PFSK-1 (cell line): ENCODE results near the gene PCSK5.

Source experiments
- FOXP2 ChIP-seq: optimal IDR thresholded peaks from 2 replicates; pipeline ENCODE3; 2011; ENCODE audit warnings: borderline replicate concordance, control low read depth, inconsistent platforms; ENCODE audit not compliant: insufficient read depth; ENCODE audit errors: extremely low read length, extremely low read depth
- POLR2AphosphoS5 ChIP-seq: IDR thresholded peaks from 2 replicates; pipeline ENCODE4 v1.6.1; 2012; ENCODE audit warnings: low read depth, mild to moderate bottlenecking, control low read depth, low read length, moderate library complexity
- SIN3A ChIP-seq: IDR thresholded peaks from 2 replicates; pipeline ENCODE4 v1.6.1; 2012; ENCODE audit warnings: mild to moderate bottlenecking, low read length, moderate library complexity, borderline replicate concordance; ENCODE audit not compliant: insufficient read depth
- TAF1 ChIP-seq: IDR thresholded peaks from 2 replicates; pipeline ENCODE4 v1.6.1; 2012; ENCODE audit warnings: low read length, control low read depth, borderline replicate concordance; ENCODE audit not compliant: insufficient read depth
- TF ChIP-seq, protein P1 (sequence below), 2 experiments: IDR thresholded peaks; 2 replicates each; pipeline versions ENCODE4 v1.6.1 to v1.8.0; 2011 to 2012; ENCODE audit warnings: low read depth in 2 of 2, low read length in 2 of 2, control low read depth in 1 of 2, inconsistent platforms in 1 of 2, mild to moderate bottlenecking in 1 of 2, moderate library complexity in 1 of 2; ENCODE audit not compliant: insufficient read depth in 1 of 2

The PCSK5 gene

DNA sequence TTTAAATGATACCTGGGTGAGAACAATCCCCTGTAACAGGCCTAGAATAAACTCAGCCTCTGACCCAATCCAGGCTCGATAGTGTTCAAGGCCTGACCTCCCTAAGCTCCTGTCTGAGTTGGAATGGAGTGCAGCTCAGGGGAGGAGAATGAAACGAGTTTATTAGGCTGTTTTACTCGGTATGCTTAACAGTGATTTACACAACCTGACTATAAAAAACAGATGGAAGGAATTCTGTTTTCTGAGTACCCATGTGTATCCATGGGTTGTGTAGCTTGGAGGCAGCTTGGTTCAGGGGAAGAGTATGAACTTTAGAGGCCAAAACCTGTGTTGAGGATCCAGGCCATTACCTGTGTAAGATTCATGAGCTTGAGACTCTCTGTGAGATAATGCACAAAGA, 67.8 kb downstream of the PCSK5 start:
- TF ChIP-seq, protein P1, sequence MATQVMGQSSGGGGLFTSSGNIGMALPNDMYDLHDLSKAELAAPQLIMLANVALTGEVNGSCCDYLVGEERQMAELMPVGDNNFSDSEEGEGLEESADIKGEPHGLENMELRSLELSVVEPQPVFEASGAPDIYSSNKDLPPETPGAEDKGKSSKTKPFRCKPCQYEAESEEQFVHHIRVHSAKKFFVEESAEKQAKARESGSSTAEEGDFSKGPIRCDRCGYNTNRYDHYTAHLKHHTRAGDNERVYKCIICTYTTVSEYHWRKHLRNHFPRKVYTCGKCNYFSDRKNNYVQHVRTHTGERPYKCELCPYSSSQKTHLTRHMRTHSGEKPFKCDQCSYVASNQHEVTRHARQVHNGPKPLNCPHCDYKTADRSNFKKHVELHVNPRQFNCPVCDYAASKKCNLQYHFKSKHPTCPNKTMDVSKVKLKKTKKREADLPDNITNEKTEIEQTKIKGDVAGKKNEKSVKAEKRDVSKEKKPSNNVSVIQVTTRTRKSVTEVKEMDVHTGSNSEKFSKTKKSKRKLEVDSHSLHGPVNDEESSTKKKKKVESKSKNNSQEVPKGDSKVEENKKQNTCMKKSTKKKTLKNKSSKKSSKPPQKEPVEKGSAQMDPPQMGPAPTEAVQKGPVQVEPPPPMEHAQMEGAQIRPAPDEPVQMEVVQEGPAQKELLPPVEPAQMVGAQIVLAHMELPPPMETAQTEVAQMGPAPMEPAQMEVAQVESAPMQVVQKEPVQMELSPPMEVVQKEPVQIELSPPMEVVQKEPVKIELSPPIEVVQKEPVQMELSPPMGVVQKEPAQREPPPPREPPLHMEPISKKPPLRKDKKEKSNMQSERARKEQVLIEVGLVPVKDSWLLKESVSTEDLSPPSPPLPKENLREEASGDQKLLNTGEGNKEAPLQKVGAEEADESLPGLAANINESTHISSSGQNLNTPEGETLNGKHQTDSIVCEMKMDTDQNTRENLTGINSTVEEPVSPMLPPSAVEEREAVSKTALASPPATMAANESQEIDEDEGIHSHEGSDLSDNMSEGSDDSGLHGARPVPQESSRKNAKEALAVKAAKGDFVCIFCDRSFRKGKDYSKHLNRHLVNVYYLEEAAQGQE (IDR thresholded peaks at IDR 0.05; ENCODE audit: insufficient read depth in 1 of 2, low read depth in 2 of 2, low read length in 2 of 2), result no peak
- no peak for TF ChIP-seq SIN3A
- TF ChIP-seq POLR2AphosphoS5, result no peak
- no peak for TF ChIP-seq FOXP2

DNA sequence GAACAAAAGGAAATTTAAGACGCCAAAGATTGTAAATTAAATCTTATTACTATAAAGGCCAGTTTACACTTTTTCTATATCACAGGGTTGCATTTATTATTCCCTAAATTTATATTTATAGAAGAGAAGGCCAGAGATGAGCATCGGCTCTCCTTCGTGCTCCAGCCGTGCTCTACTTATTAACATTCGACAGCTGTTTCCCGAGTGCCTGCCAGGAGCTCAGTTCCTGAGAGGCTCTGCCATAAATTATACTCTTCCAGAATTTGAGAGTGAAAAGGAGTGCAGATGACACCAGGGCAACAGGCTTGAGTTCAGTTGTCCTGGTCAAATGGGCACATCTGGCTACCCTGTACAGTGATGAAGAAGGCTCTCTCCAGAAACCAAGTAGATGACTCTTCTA, 70.1 kb downstream of the PCSK5 start:
- TF ChIP-seq SIN3A (no peak), FOXP2 (no peak), POLR2AphosphoS5 (no peak), TAF1 (no peak)
- TF ChIP-seq, protein P1 (IDR thresholded peaks at IDR 0.05; ENCODE audit: insufficient read depth in 1 of 2, low read depth in 2 of 2, low read length in 2 of 2), result no peak

DNA sequence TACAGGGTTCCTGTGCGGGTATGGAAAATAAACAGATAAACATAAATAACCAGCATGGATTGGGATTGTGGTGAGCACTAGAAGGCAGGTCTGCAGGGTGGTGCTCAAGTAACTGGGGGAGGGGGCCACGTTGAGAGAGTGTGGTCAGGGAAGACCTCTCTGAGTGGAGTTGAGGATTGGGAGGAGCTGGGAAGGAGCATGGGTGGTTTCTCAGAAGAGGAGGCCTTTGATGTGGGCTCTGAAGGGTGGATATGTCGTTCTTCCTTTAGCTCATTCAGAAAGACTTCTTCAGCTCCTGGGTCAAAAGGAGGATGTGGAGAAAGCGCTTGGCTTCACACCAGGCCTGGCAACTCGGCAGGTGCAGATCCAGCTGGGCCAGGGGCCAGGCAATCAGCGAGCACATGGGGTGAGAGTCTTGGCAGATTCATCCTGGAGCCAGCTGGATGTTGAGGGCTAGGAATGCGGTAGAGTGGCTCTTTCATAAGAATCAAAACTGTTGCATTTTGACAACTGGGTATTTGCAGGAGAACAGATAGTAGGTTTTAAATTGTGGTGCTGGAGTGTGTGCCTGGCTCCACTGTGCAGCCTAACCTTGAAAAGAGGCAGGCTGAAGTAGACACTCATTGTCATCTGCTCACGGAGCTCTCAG, 71.7 kb downstream of the PCSK5 start:
- TF ChIP-seq SIN3A (no peak), FOXP2 (no peak), TAF1 (no peak), POLR2AphosphoS5 (no peak)
- TF ChIP-seq, protein P1 (IDR thresholded peaks at IDR 0.05; ENCODE audit: insufficient read depth in 1 of 2, low read depth in 2 of 2, low read length in 2 of 2), result no peak

DNA sequence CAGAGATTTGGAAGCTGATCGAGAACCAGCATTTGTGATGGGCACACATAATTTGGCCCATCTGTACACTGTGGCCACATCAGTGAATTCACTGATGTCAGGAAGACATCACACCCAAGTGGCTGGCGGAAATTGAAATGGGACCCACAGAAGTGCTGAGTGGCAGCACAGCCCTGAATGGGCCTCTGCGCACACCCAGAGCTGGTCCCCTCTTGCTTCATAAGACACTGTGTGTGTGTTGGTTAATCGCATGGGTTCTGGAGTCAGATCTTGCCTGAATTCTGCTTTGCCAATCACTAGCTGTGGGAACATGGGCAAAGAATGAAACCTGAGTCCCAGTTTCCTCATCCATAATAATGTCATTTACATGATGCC, 72.2 kb downstream of the PCSK5 start:
- TF ChIP-seq TAF1 (no peak), FOXP2 (no peak), SIN3A (no peak), POLR2AphosphoS5 (no peak)
- TF ChIP-seq, protein P1 (IDR thresholded peaks at IDR 0.05; ENCODE audit: insufficient read depth in 1 of 2, low read depth in 2 of 2, low read length in 2 of 2), result no peak

DNA sequence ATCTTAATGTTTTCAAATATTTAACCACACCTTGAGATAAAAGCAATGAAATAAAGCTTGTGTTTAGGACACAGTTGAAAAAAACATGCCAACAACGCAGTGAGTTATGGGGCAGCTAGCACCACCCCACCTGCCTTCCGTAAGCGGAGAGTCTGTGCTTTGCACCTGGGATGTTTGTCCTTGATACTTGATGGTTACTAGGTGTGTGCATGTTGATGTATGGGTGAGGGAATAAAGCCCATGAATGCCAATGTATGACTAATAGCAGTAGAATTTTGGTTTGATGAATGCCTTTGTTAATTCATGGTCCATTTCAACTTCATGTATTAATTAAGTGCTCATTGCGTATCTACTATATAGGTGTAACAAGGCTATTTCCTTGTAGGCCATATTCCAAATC, 74.0 kb downstream of the PCSK5 start:
- TF ChIP-seq POLR2AphosphoS5 (no peak), TAF1 (no peak), SIN3A (no peak), FOXP2 (no peak)
- TF ChIP-seq, protein P1 (IDR thresholded peaks at IDR 0.05; ENCODE audit: insufficient read depth in 1 of 2, low read depth in 2 of 2, low read length in 2 of 2), result no peak
